Esophagus muscularis mucosa (tissue), 3 donors: ENCODE data around the gene SPATS2.

ENCODE experiments used
- EP300 ChIP-seq: sonication (generic); formaldehyde crosslinking; IDR thresholded peaks from one replicate; pipeline ENCODE4 v1.6.1; 2017; ENCODE audit warnings: antibody characterized with exemption
- POLR2AphosphoS5 ChIP-seq, 2 donors: sonication (generic); formaldehyde crosslinking; IDR thresholded peaks; one replicate each; pipeline ENCODE4 v1.6.1; 2017; ENCODE audit warnings: antibody characterized with exemption in 2 of 2

GRCh38 chr12:49503674-49504180, 136.5 kb downstream of the SPATS2 start:
- no peak for TF ChIP-seq EP300
- no peak for TF ChIP-seq POLR2AphosphoS5 (IDR thresholded peaks at IDR 0.05)
